ENCODE results near the gene KLLN.
"Not testable (repeated sequence)": the region's sequence is repeated elsewhere in the genome, so short reads cannot be mapped to it uniquely, and the experiment has no call there.

The KLLN gene

GRCh38 chr10:87852089-87852488, 11.2 kb downstream of the KLLN start:
- no peak overlapping the region for H3K27ac ChIP-seq (ENCODE audit: low read depth, low read length)
- H2AFZ ChIP-seq (ENCODE audit: low read length, unreplicated experiment), result no peak overlapping the region
- no peak overlapping the region for H3K4me3 ChIP-seq (ENCODE audit: low read depth, low read length)
- no peaks in the 10 kb centered on the region for H3K36me3 ChIP-seq (ENCODE audit: insufficient read depth, low read length)
- peaks cover 6% of the 10 kb centered on the region for H3K4me1 ChIP-seq (ENCODE audit: control insufficient read depth, insufficient read depth, low read length, unreplicated experiment)
- no peaks in the 10 kb centered on the region for H3K79me2 ChIP-seq (ENCODE audit: control insufficient read depth, insufficient read depth, low read length, unreplicated experiment)
- no peaks in the 10 kb centered on the region for H3K27me3 ChIP-seq (ENCODE audit: insufficient read depth, low read length)

DNA sequence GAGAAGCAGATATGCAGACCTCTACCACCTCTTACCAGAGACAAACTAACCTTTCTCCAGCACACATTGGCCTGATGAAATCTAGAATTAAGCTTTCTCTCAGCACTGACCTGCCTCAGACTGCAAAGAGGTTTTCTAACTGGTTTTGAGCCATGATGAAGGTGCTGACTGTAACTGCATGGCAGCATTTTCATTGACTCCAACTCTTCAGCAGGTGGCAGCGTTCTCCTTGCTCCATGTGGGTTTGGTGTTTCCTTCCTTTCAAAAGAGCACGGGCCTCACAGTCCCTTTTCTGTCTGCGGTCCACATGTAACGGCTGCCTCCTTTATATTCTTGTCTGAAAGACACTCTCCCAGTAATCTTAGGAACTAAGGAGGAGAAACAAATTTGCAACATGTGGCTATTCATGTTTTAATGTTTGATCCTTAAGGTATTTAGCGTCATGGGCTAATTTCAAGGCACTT, 12.6 kb downstream of the KLLN start:
- peak overlapping the region; percentile 11 for H2AFZ ChIP-seq (ENCODE audit: low read length, unreplicated experiment)
- H3K27me3 ChIP-seq (ENCODE audit: insufficient read depth, low read length), result no peaks in the 10 kb centered on the region
- H3K79me2 ChIP-seq (ENCODE audit: control insufficient read depth, insufficient read depth, low read length, unreplicated experiment), result no peaks in the 10 kb centered on the region
- no peak overlapping the region for H3K27ac ChIP-seq (ENCODE audit: low read depth, low read length)
- H3K36me3 ChIP-seq (ENCODE audit: insufficient read depth, low read length), result no peaks in the 10 kb centered on the region
- peaks cover 11% of the 10 kb centered on the region for H3K4me1 ChIP-seq (ENCODE audit: control insufficient read depth, insufficient read depth, low read length, unreplicated experiment)
- H3K4me3 ChIP-seq (ENCODE audit: low read depth, low read length), result no peak overlapping the region

- Histone ChIP-seq H3K4me1 (ENCODE audit: control insufficient read depth, insufficient read depth, low read length, unreplicated experiment) (peaks cover 19% of the 10 kb centered on the region), H3K79me2 (ENCODE audit: control insufficient read depth, insufficient read depth, low read length, unreplicated experiment) (no peaks in the 10 kb centered on the region), H3K27ac (ENCODE audit: low read depth, low read length) (no peak overlapping the region), H2AFZ (ENCODE audit: low read length, unreplicated experiment) (no peak overlapping the region), H3K4me3 (ENCODE audit: low read depth, low read length) (no peak overlapping the region), H3K27me3 (ENCODE audit: insufficient read depth, low read length) (no peaks in the 10 kb centered on the region), H3K36me3 (ENCODE audit: insufficient read depth, low read length) (no peaks in the 10 kb centered on the region)
These were observed 14.3 kb downstream of the KLLN start for GRCh38 chr10:87849001-87849400.

GRCh38 chr10:87847550-87847949, 15.8 kb downstream of the KLLN start:
- H3K79me2 ChIP-seq (ENCODE audit: control insufficient read depth, insufficient read depth, low read length, unreplicated experiment), result no peaks in the 10 kb centered on the region
- H2AFZ ChIP-seq (ENCODE audit: low read length, unreplicated experiment), result no peak overlapping the region
- H3K27ac ChIP-seq (ENCODE audit: low read depth, low read length), result no peak overlapping the region
- H3K4me1 ChIP-seq (ENCODE audit: control insufficient read depth, insufficient read depth, low read length, unreplicated experiment), result peaks cover 19% of the 10 kb centered on the region
- H3K4me3 ChIP-seq (ENCODE audit: low read depth, low read length), result no peak overlapping the region
- no peaks in the 10 kb centered on the region for H3K36me3 ChIP-seq (ENCODE audit: insufficient read depth, low read length)
- H3K27me3 ChIP-seq (ENCODE audit: insufficient read depth, low read length), result no peaks in the 10 kb centered on the region

GRCh38 chr10:87846711-87847110, 16.6 kb downstream of the KLLN start:
- H3K36me3 ChIP-seq (ENCODE audit: insufficient read depth, low read length); H2AFZ ChIP-seq (ENCODE audit: low read length, unreplicated experiment); H3K27ac ChIP-seq (ENCODE audit: low read depth, low read length); H3K4me3 ChIP-seq (ENCODE audit: low read depth, low read length); H3K27me3 ChIP-seq (ENCODE audit: insufficient read depth, low read length); H3K79me2 ChIP-seq (ENCODE audit: control insufficient read depth, insufficient read depth, low read length, unreplicated experiment): not testable (repeated sequence)
- H3K4me1 ChIP-seq (ENCODE audit: control insufficient read depth, insufficient read depth, low read length, unreplicated experiment), result peaks cover 23% of the 10 kb centered on the region

DNA sequence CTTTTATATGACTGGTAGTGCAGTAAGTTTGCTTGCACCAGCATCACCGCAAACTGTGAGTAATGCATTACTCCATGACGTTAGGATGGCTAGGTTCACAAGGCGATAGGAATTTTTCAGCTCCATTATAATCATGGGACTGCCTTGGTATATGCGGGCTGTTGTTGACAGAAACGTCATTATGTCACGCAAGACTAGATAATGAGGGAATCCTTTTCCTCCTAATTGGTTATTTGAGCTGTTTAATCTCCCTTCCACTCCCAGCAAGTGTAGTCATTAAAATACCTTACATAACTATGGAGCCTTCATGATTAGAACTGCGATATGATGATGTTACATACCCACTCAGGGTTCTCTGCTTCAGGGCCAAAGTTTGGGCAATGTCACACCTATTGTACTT, 17.3 kb downstream of the KLLN start:
- H3K4me1 ChIP-seq (ENCODE audit: control insufficient read depth, insufficient read depth, low read length, unreplicated experiment), result peaks cover 23% of the 10 kb centered on the region
- no peaks in the 10 kb centered on the region for H3K27me3 ChIP-seq (ENCODE audit: insufficient read depth, low read length)
- no peak overlapping the region for H2AFZ ChIP-seq (ENCODE audit: low read length, unreplicated experiment)
- no peak overlapping the region for H3K4me3 ChIP-seq (ENCODE audit: low read depth, low read length)
- H3K36me3 ChIP-seq (ENCODE audit: insufficient read depth, low read length), result no peaks in the 10 kb centered on the region
- H3K27ac ChIP-seq (ENCODE audit: low read depth, low read length), result no peak overlapping the region
- H3K79me2 ChIP-seq (ENCODE audit: control insufficient read depth, insufficient read depth, low read length, unreplicated experiment), result no peaks in the 10 kb centered on the region

DNA sequence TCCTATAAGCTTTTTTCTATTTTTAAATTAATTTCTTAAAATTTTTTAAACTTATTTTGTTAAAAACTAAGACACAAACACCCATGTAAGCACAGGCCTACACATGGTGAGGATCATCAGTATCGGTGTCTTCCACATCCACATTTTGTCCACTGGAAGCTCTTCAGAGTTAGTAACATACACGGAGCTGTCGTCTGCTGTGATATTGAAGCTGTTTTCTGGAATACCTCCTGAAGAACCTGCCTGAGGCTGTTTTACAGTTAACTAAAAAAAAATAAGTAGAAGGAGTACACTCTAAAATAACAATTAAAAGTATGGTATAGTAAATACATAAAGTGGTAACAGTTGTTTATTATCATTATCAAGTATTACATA, 17.7 kb downstream of the KLLN start:
- Histone ChIP-seq H3K27me3 (ENCODE audit: insufficient read depth, low read length) (no peaks in the 10 kb centered on the region), H3K4me3 (ENCODE audit: low read depth, low read length) (no peak overlapping the region), H3K79me2 (ENCODE audit: control insufficient read depth, insufficient read depth, low read length, unreplicated experiment) (no peaks in the 10 kb centered on the region), H2AFZ (ENCODE audit: low read length, unreplicated experiment) (no peak overlapping the region), H3K27ac (ENCODE audit: low read depth, low read length) (no peak overlapping the region), H3K36me3 (ENCODE audit: insufficient read depth, low read length) (no peaks in the 10 kb centered on the region), H3K4me1 (ENCODE audit: control insufficient read depth, insufficient read depth, low read length, unreplicated experiment) (peaks cover 23% of the 10 kb centered on the region)

- Histone ChIP-seq H3K27me3 (ENCODE audit: insufficient read depth, low read length) (no peaks in the 10 kb centered on the region), H2AFZ (ENCODE audit: low read length, unreplicated experiment) (no peak overlapping the region), H3K4me3 (ENCODE audit: low read depth, low read length) (no peak overlapping the region), H3K79me2 (ENCODE audit: control insufficient read depth, insufficient read depth, low read length, unreplicated experiment) (no peaks in the 10 kb centered on the region), H3K27ac (ENCODE audit: low read depth, low read length) (no peak overlapping the region), H3K4me1 (ENCODE audit: control insufficient read depth, insufficient read depth, low read length, unreplicated experiment) (peaks cover 23% of the 10 kb centered on the region), H3K36me3 (ENCODE audit: insufficient read depth, low read length) (no peaks in the 10 kb centered on the region)
These were observed 18.3 kb downstream of the KLLN start for GRCh38 chr10:87844837-87845623.

DNA sequence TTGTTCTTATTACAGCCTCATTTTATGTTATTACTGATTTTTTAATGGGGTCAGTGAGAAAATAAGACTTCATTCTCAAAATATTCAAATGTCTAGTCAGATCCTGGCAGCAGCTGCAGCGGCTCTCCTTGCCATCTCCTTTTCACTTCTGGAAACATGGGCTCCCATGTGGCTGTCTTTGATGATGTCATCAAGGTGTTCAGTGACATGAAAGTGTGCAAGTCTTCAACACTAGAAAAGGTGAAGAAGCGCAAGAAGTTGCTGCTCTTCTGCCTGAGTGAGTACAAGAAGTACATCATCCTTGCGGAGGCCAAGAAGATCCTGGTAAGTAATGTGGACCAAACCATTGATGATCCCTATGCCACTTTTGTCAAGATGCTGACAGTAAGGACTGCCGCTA, 19.6 kb downstream of the KLLN start:
- no peak overlapping the region for H2AFZ ChIP-seq (ENCODE audit: low read length, unreplicated experiment)
- H3K4me1 ChIP-seq (ENCODE audit: control insufficient read depth, insufficient read depth, low read length, unreplicated experiment), result peaks cover 23% of the 10 kb centered on the region
- H3K4me3 ChIP-seq (ENCODE audit: low read depth, low read length), result no peak overlapping the region
- no peaks in the 10 kb centered on the region for H3K79me2 ChIP-seq (ENCODE audit: control insufficient read depth, insufficient read depth, low read length, unreplicated experiment)
- no peaks in the 10 kb centered on the region for H3K36me3 ChIP-seq (ENCODE audit: insufficient read depth, low read length)
- no peaks in the 10 kb centered on the region for H3K27me3 ChIP-seq (ENCODE audit: insufficient read depth, low read length)
- no peak overlapping the region for H3K27ac ChIP-seq (ENCODE audit: low read depth, low read length)

DNA sequence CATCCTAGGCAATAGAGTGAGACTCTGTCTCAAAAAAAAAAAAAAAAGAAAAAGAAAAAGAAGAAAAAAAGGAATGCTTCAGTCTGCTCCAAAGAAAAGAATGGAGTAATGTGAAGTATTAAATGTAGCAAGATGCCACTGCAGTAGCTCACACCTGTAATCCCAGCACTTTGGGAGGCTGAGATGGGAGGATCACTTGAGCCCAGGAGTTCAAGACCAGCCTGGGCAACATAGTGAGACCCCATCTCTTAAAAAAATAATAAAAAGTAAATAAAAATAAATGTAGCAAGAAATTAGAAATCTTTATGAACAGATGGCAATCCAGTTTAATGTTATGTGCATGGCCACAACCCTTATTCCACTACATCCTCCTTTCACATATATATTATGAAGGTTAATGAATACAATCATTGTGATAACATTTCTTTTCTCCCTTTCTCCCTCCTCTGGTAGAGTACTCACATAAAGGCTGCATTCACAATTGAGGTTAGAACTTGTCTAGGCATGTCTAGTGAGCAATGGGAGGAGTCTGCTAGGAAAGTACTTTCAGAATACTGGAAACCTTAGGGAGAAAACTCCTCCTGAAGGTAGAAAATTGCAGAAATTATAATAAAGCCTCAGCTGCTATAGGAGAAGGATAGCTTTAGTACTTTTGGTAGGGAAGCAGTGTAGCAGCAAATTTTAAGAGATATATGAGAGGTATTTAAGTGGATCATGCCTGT, 20.4 kb downstream of the KLLN start:
- no peak overlapping the region for H3K4me3 ChIP-seq (ENCODE audit: low read depth, low read length)
- no peak overlapping the region for H2AFZ ChIP-seq (ENCODE audit: low read length, unreplicated experiment)
- peaks cover 22% of the 10 kb centered on the region for H3K4me1 ChIP-seq (ENCODE audit: control insufficient read depth, insufficient read depth, low read length, unreplicated experiment)
- no peaks in the 10 kb centered on the region for H3K27me3 ChIP-seq (ENCODE audit: insufficient read depth, low read length)
- H3K27ac ChIP-seq (ENCODE audit: low read depth, low read length), result no peak overlapping the region
- no peaks in the 10 kb centered on the region for H3K36me3 ChIP-seq (ENCODE audit: insufficient read depth, low read length)
- H3K79me2 ChIP-seq (ENCODE audit: control insufficient read depth, insufficient read depth, low read length, unreplicated experiment), result no peaks in the 10 kb centered on the region

DNA sequence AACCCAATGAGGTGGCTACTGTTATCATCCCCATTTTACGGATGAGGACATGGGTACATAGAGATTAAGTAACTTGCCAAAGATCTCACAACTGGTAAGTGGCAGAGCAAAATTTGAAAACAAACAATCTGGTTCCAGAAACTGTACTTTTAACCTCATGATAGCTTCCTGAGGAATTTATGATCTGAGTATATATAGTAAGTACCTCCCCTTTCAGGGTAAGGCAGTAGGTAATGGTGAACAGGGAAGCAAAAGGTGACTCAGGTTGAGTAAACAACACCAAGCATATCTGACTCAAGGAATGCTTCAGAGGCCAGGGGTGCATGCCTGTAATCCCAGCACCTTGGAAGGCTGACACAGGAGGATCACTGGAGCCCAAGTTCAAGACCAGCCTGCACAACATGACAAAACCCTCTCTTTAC, 21.1 kb downstream of the KLLN start:
- no peak overlapping the region for H3K4me3 ChIP-seq (ENCODE audit: low read depth, low read length)
- no peaks in the 10 kb centered on the region for H3K36me3 ChIP-seq (ENCODE audit: insufficient read depth, low read length)
- H3K79me2 ChIP-seq (ENCODE audit: control insufficient read depth, insufficient read depth, low read length, unreplicated experiment), result no peaks in the 10 kb centered on the region
- no peak overlapping the region for H2AFZ ChIP-seq (ENCODE audit: low read length, unreplicated experiment)
- H3K4me1 ChIP-seq (ENCODE audit: control insufficient read depth, insufficient read depth, low read length, unreplicated experiment), result peaks cover 17% of the 10 kb centered on the region
- H3K27me3 ChIP-seq (ENCODE audit: insufficient read depth, low read length), result no peaks in the 10 kb centered on the region
- H3K27ac ChIP-seq (ENCODE audit: low read depth, low read length), result no peak overlapping the region
